A673 (cell line): Measurements from ENCODE around the gene ASTN1.

Experiments used
- CTCF ChIP-seq: fragments of 300-800, 200-600 bp; sonication (generic); conservative IDR thresholded peaks from 2 replicates; pipeline ENCODE4 v1.5.1; 2017; ENCODE audit warnings: low read depth, mild to moderate bottlenecking, antibody characterized with exemption, low read length, moderate library complexity, mixed read lengths
- EZH2 ChIP-seq: fragments of 200-600 bp; sonication (generic); IDR thresholded peaks from 2 replicates; pipeline ENCODE4 v1.6.1; 2017; ENCODE audit warnings: borderline replicate concordance, low read depth, mild to moderate bottlenecking, mixed read lengths, antibody characterized with exemption, low read length; ENCODE audit not compliant: poor library complexity, severe bottlenecking

GRCh38 chr1:177001556-177001955 lies 163.0 kb downstream of the ASTN1 start:
- TF ChIP-seq CTCF (no peak), EZH2 (no peak)
